NCI-H524 treated with DMSO at 0.1 percent for 48 hours (cell line): ENCODE results near the gene COG5.
"Not testable (repeated sequence)": the region's sequence is repeated elsewhere in the genome, so short reads cannot be mapped to it uniquely, and the experiment has no call there.

ENCODE experiments used
- DNase-seq: peaks from one replicate; lab custom pipeline; 2025; lab: John Stamatoyannopoulos, UW

Gene COG5

GRCh38 chr7:107269790-107270189 lies 293.9 kb downstream of the COG5 start:
- no peak for DNase-seq

GRCh38 chr7:107268594-107268993 lies 295.1 kb downstream of the COG5 start:
- no peak for DNase-seq

- no peak for DNase-seq
These were observed 296.6 kb downstream of the COG5 start for GRCh38 chr7:107267138-107267537.

- no peak for DNase-seq
These were observed 299.0 kb downstream of the COG5 start for GRCh38 chr7:107264723-107265122.

- DNase-seq, result no peak
These were observed 300.9 kb downstream of the COG5 start for GRCh38 chr7:107262857-107263256.

GRCh38 chr7:107258737-107259136 lies 305.0 kb downstream of the COG5 start:
- DNase-seq, result no peak

- no peak for DNase-seq
These were observed 308.1 kb downstream of the COG5 start for GRCh38 chr7:107255602-107256001.

GRCh38 chr7:107254398-107254985 lies 309.2 kb downstream of the COG5 start:
- DNase-seq, result no peak

GRCh38 chr7:107253599-107253998 lies 310.1 kb downstream of the COG5 start:
- no peak for DNase-seq

- no peak for DNase-seq
These were observed 311.8 kb downstream of the COG5 start for GRCh38 chr7:107251963-107252362.

GRCh38 chr7:107248551-107249316 lies 315.0 kb downstream of the COG5 start:
- no peak for DNase-seq

- not testable (repeated sequence) for DNase-seq
These were observed 316.9 kb downstream of the COG5 start for GRCh38 chr7:107246836-107247235.

GRCh38 chr7:107244613-107245012 lies 319.1 kb downstream of the COG5 start:
- DNase-seq, result no peak

- no peak for DNase-seq
These were observed 321.5 kb downstream of the COG5 start for GRCh38 chr7:107242267-107242666.

- no peak for DNase-seq
These were observed 326.3 kb downstream of the COG5 start for GRCh38 chr7:107237451-107237850.

GRCh38 chr7:107236862-107237261 lies 326.9 kb downstream of the COG5 start:
- DNase-seq, result no peak

- no peak for DNase-seq
These were observed 329.3 kb downstream of the COG5 start for GRCh38 chr7:107234436-107234835.

- DNase-seq, result no peak
These were observed 329.7 kb downstream of the COG5 start for GRCh38 chr7:107233981-107234380.

- no peak for DNase-seq
These were observed 330.5 kb downstream of the COG5 start for GRCh38 chr7:107233174-107233573.

- no peak for DNase-seq
These were observed 331.1 kb downstream of the COG5 start for GRCh38 chr7:107232568-107233090.

GRCh38 chr7:107230334-107230733 lies 333.4 kb downstream of the COG5 start:
- no peak for DNase-seq

GRCh38 chr7:107228291-107228690 lies 335.4 kb downstream of the COG5 start:
- no peak for DNase-seq

- no peak for DNase-seq
These were observed 339.1 kb downstream of the COG5 start for GRCh38 chr7:107224374-107225223.
